Activated CD4-positive, alpha-beta T cell treated with anti-CD3 and anti-CD28 coated beads for 1 hour (primary cell): ENCODE results near the gene PDGFD.
A peak's percentile ranks its signal among the peaks of the same experiment; 100 is the strongest.

ENCODE experiments used
- DNase-seq: peaks from one replicate; pipeline ENCODE4 v3.0.0-alpha.2; 2020

PDGFD gene

DNA sequence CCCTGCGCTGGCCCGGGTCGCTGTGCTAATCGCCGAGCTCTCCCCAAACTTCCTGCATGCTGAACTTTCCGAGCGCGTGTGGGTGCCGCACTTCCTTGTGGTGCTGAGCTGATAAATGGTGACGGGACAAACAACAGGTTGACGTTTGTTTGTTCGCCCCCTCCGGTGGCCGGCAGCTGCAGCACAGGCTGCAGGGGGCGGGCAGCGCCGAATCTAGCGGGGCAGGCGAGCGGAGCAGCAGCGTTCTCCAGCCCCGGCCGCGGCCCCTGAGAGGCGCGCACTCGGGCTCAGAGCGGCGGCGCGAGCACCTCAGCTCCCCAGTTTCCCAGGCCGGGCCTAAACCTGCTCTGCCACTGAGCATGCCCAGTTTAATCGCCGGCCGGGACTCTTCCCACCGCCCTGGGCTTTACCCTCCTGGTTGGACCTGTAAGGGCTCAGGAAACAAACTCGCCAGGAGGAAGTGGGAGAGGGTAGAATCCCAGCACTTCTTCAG lies at the start of gene PDGFD:
Gene PDGFD (minus strand): TSS at position 120 of the 493 bp plus-strand sequence.
- DNase-seq = peak; percentile 7

- DNase-seq = no peak
These were observed 43.0 kb upstream of the PDGFD start for GRCh38 chr11:104206936-104207335.

DNA sequence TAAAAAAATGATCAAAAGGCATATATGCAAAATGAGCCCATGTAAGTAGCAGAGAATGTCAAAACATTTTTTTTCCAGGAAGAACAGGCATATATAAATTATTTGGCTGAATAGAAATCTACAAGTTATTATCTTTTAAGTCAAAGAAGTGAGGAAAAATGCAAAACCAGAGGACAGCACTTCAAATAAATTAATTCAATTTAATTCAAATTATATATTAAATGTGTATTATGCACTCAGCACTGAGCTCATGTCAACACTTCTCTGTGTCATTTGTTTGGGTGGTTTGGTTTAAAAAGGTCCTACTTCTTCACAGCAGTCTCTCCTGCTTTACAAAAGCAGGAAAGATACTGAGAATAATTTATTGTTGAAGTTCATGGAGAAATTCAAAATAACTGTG lies 41.9 kb upstream of the PDGFD start:
- no peak for DNase-seq

DNA sequence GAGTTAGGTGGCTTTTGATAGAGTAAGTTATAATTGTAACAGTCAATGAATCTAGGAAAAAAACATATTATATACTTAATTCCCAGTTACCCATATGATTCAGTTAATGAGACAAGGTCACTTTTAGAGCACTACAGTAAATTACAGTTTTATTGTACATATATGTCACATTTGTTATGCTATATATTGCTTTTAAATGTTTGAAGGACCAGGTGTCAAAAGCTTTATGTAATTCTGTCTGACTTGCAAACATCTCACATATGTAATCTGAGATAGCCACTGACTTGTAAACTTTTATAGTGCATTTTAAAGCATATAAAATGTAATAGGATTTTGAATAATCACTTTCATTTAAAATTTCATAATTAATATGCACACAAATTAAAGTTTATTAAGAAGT lies 36.7 kb upstream of the PDGFD start:
- DNase-seq = no peak

GRCh38 chr11:104199053-104199452 lies 35.1 kb upstream of the PDGFD start:
- no peak for DNase-seq

DNA sequence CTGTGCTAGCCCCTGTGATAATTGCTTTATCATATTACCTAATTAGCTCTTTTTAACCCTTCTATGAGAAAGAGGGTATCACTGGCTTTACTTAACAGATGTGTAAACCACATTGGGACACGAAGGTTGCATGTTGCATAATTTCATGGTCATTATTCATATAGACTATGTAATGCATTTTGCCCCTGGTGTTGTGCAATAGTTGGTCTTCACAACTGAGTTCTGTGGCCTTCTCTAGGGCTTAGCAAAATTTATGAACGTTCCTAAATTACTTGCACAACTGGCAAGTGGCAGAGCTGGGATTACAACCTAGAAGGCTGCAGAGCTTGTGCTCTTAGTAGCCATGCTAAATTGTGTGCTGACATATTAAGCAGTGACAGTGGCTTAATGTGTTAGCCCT lies 34.6 kb upstream of the PDGFD start:
- no peak for DNase-seq

GRCh38 chr11:104191124-104191523 lies 27.2 kb upstream of the PDGFD start:
- DNase-seq = no peak

DNA sequence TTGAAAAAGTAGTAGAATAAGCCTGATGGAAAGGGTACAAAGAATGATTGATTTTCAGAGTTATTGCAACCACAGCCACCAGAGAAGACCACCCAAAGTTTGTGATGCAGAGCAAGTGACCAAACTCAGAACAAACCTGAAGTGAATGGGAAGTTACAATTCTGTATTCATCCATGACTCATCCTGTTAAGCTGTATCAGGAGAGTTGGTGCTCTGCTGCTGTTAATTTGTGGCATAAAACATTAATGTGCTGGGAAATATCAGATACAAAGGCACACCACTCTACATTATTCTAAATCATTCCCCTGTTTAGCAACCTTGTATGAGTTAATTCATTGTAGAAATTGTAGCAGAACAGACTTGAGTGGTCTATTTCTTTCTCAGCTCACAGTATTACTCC lies 19.6 kb upstream of the PDGFD start:
- DNase-seq = no peak

GRCh38 chr11:104175769-104176168 lies 11.8 kb upstream of the PDGFD start:
- DNase-seq = no peak

- DNase-seq = no peak
These were observed 5.1 kb upstream of the PDGFD start for GRCh38 chr11:104169091-104169490.

DNA sequence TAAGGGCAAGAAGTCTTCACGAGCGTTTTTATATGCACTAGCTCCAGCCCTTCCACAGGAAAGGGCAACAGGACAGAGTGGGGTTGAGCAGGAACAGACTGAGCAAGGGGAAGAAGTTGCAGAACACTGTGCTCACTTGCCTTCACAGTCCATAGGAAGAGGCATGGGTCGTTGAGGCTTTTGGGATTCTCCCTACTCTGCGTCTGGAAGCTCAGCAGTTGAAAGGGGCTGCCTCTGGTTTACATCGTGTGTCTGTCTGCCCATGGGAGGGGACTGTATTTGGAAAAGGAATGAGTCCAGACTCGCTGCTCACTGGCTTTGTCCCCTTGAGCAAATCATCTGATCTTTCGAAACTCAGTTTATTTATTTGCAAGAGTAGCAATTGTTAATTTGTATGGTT lies 1.1 kb upstream of the PDGFD start:
- DNase-seq = no peak

DNA sequence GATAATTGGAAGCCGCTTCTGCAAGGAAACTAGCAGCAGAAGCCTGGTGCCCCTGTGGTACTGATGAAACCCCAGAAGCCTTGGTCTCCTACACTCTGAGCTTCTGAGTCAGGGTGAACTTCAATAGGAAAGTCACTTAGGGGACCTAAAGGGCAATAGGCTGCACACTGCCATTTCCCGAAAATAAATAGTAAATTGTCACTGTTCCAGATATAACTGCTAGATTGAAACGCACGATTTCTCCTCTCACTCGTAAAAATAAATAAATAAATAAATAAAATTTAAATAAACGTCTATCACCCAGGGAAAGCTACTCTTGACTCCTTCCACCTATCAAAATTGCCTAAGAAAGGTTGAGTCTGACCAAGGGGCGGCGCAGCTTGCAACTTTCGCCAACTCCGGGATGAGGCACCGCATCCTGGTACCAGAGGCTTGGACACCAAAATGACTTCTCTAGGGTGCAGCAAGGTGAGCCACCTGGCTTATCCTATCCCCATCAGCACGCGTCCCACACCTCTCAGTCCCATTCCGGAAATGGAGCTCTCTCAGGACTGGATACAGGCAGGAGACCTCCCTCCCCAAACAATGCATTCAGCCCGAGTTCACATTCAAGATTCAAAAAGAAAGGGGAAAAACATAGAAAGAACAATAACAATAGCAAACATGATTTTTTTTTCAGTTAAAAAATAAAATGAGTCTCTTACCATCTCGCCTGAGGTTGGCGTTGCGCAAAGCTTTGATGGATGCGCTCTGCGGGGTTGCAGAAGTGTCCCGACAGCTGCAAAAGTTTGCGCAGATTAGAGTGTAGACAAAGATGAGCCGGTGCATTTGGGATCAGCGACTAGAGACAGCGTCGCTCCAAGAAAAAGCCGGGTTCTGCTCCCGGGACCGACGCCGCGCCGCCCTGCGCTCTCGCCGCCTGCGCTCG lies 583 bp downstream of the PDGFD start:
- DNase-seq = no peak

DNA sequence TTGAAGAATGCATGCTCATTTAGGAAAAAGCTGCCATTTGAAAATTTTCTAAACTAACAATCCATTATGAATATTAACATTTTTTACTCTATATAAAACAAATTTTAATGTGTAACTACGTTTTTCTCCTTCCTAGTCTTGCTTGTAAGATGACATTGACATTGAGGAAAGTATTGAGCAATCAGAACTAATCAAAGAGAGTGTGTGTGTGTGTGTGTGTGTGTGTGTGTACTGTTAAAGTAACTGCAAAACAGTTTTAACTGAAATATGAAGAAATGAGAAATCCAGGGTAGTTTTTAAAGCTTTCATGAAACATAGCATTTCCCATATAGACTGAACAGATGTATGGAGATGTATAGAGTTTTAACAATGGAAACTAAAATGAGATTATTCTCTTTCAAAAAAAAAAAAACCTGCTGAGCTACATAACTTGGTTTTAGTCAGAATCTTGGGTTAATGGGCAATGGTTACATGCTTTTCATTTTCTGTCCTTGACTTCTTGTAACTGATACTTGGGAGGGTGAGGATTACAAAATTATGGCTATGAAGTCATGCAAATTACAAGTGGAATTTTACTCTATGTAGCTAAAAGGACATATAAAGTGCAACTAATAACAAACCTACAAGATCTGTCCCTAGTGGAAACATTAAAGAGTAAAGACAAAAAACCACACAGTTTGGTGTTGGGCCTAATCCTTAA lies 2.0 kb downstream of the PDGFD start:
- DNase-seq = no peak

GRCh38 chr11:104159356-104159755 lies 4.6 kb downstream of the PDGFD start:
- no peak for DNase-seq

DNA sequence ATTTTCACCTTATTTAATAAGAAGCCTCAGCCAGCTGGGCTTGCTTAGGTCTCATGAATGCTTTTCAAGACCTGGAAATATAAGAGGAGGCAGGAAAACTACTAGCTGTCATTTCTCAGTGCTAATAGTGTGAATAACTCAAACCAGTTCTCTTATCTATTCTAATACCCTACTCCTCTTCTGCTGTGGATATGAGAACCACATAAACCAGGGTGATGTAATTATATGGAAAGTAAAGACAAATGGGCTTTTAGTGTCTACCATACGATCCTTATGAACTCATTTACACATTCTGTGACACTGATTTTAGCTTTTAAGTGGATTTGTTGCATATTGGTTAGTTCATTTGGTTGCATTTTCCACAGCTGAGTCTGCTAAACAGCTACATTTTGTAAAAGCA lies 8.6 kb downstream of the PDGFD start:
- DNase-seq = no peak

GRCh38 chr11:104154296-104154695 lies 9.7 kb downstream of the PDGFD start:
- DNase-seq = no peak

- no peak for DNase-seq
These were observed 10.9 kb downstream of the PDGFD start for GRCh38 chr11:104152941-104153505.

DNA sequence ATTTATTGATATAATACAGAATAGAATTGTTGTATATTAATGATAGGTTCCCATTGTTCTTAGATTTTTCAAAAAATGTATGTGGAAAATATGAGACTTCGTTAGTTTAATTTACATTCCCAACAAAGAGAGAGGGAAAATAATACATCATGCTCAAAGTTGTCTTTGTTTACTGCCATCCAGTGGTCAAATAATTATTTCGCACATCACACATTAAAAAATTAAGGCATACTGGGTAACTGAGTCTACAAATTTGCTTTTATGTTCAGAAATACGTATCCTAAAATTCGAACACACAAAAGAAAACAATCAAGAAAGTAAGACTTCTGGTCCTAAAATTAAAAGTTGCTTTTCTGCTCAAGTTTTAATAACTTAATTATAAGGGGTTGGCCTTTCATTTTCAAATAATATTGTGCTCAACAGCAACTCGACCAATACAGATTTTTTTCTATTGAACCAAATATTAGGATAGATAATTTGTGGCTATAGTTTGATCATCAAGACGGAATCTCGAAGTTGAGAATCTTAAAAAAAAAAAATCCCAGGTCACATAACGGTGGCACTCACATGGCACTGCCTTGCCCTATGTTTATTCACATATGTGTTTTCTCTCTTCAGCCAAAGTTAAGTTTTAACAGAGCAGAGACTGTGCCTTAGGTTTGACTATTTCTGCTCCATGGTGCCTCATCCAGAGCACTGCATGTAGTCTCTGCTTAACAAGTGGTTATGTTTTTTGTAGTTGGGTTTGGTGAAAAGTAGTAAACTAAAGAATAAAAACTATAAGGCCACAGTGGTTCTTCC lies 12.3 kb downstream of the PDGFD start:
- no peak for DNase-seq

DNA sequence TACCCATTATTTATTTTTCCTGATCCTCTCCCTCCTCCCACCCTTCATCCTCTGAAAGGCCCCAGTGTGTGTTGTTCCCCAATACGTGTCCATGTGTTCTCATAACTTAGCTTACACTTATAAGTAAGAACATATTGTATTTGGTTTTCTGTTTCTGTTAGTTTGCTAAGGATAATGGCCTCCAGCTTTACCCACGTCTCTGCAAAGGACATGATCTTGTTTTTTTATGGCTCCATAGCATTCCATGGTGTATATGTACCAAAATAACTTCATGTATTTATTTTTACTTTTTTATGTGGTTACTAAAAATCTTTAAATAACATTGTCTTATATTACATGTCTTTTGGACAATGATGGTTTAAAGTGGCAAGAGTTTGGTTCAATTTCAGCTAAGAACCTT lies 15.2 kb downstream of the PDGFD start:
- DNase-seq = no peak

DNA sequence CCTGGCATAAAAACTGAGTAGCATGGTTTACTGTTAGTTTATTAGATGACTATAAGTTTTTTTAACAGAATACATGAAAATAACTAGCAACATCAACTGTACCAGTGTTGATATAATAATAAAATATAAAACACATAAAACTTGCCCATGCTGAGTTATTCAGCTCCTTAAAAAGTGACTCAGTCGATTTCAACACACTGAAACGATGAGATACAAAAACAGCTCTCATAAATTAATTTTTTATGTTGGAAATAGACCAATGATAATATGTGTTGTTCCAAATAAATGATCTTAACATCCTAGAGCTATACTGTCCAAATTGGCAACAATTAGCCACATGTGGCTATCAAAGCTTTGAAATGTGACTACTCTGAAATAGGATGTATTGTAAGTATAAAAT lies 15.9 kb downstream of the PDGFD start:
- no peak for DNase-seq

GRCh38 chr11:104146943-104147342 lies 17.0 kb downstream of the PDGFD start:
- no peak for DNase-seq

- DNase-seq = no peak
These were observed 17.5 kb downstream of the PDGFD start for GRCh38 chr11:104146421-104146820.

GRCh38 chr11:104145062-104145461 lies 18.9 kb downstream of the PDGFD start:
- no peak for DNase-seq
